ENCODE measurements around the gene FRMD1.

Gene FRMD1

DNA sequence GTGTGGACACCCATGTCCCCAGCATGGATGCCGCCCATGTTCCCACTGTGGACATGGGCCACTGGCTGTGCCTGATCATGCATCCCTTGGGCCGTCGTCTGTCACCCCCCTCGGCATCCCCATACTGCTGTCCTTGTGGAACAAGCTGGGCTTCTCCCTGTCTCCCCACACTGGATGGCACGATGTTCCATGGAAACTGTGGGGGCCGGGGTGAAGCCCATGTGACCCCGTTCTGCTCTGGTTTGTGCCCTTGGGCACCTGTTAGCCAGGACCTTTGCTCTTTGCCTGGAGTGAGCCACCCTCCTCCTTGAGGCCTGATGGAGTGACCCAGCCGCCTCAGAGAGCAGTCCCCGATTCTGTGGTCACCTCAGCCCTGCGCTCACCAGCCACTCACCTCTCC is 7.6 kb upstream of the FRMD1 start:
- TF ChIP-seq EP300 (IDR thresholded peaks at IDR 0.05; ENCODE audit: borderline replicate concordance) = no peak
- no peak for TF ChIP-seq NFIC (IDR thresholded peaks at IDR 0.05)
- no peak for TF ChIP-seq TCF12 (IDR thresholded peaks at IDR 0.05; ENCODE audit: low read depth)
- TF ChIP-seq RAD21 (IDR thresholded peaks at IDR 0.05; ENCODE audit: low read depth) = no peak
- TF ChIP-seq TEAD4 (IDR thresholded peaks at IDR 0.05) = no peak
- TF ChIP-seq EGR1 (IDR thresholded peaks at IDR 0.05) = no peak
- no peak for TF ChIP-seq ZBTB7A (IDR thresholded peaks at IDR 0.05; ENCODE audit: low read depth)
- TF ChIP-seq CREB1 (IDR thresholded peaks at IDR 0.05; ENCODE audit: low read depth) = no peak
- no peak for TF ChIP-seq TAF1 (IDR thresholded peaks at IDR 0.05; ENCODE audit: low read depth)
- TF ChIP-seq USF1 (IDR thresholded peaks at IDR 0.05) = no peak
- TF ChIP-seq CEBPB (IDR thresholded peaks at IDR 0.05) = no peak
- no peak for TF ChIP-seq YY1 (IDR thresholded peaks at IDR 0.05; ENCODE audit: low read depth)
- TF ChIP-seq, protein P1, sequence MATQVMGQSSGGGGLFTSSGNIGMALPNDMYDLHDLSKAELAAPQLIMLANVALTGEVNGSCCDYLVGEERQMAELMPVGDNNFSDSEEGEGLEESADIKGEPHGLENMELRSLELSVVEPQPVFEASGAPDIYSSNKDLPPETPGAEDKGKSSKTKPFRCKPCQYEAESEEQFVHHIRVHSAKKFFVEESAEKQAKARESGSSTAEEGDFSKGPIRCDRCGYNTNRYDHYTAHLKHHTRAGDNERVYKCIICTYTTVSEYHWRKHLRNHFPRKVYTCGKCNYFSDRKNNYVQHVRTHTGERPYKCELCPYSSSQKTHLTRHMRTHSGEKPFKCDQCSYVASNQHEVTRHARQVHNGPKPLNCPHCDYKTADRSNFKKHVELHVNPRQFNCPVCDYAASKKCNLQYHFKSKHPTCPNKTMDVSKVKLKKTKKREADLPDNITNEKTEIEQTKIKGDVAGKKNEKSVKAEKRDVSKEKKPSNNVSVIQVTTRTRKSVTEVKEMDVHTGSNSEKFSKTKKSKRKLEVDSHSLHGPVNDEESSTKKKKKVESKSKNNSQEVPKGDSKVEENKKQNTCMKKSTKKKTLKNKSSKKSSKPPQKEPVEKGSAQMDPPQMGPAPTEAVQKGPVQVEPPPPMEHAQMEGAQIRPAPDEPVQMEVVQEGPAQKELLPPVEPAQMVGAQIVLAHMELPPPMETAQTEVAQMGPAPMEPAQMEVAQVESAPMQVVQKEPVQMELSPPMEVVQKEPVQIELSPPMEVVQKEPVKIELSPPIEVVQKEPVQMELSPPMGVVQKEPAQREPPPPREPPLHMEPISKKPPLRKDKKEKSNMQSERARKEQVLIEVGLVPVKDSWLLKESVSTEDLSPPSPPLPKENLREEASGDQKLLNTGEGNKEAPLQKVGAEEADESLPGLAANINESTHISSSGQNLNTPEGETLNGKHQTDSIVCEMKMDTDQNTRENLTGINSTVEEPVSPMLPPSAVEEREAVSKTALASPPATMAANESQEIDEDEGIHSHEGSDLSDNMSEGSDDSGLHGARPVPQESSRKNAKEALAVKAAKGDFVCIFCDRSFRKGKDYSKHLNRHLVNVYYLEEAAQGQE (IDR thresholded peaks at IDR 0.05; ENCODE audit: low read depth) = no peak
- no peak for TF ChIP-seq FOXM1 (IDR thresholded peaks at IDR 0.05; ENCODE audit: borderline replicate concordance, low read depth)
- TF ChIP-seq, protein P2, sequence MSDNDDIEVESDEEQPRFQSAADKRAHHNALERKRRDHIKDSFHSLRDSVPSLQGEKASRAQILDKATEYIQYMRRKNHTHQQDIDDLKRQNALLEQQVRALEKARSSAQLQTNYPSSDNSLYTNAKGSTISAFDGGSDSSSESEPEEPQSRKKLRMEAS (IDR thresholded peaks at IDR 0.05) = no peak

DNA sequence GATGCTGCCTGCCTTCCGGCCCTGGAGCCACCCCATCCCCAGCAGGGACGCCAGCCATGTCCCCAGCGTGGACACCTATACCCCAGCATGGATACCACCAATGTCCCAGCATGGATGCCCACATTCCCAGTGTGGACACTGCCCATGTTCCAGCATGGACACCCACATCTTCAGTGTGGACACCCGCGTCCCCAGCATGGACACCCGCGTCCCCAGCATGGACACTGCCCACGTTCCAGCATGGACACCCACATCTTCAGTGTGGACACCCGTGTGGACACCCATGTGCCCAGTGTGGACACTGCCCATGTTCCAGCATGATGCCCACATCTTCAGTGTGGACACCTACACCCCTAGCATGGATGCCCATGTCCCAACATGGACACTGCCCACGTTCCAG is 7.1 kb upstream of the FRMD1 start:
- no peak for TF ChIP-seq USF1 (IDR thresholded peaks at IDR 0.05)
- TF ChIP-seq RAD21 (IDR thresholded peaks at IDR 0.05; ENCODE audit: low read depth) = no peak
- no peak for TF ChIP-seq NFIC (IDR thresholded peaks at IDR 0.05)

DNA sequence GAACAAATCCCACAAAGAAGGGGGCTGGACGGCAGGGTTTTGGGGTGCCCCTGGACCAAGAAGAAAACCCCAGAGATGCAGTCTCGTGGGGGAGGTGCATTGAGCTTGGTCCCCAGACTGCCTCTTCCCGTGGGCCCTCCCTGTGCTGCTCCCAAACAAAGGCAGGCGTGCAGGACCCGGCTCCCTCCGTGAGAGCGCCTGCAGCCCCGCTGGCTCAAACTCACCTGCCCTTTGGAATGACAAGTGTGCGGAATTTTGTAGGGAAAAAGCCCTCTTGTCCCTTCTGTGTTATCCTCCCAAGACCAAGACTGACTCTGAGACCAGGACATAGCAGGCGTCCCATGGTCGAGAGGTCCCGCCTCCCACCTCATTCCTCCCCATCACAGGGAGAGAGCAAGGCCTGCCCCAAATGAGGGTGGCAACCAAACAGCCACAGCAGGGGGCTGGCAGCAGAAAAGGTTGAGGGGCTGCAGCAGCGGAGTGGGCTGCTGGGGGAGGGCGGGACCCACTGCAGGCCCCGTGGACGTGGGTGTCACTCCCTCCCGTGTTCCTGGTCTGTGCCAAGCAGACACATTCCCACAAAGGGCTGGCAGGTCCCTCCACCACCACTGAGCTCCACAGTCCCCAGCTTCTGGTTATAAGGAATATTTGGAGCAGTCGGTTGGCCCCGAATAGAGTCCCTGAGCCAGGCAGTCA is 5.6 kb upstream of the FRMD1 start:
- TF ChIP-seq CEBPB (IDR thresholded peaks at IDR 0.05) = no peak
- TF ChIP-seq CREB1 (IDR thresholded peaks at IDR 0.05; ENCODE audit: low read depth) = no peak

GRCh38 chr6:168083514-168083885 is 4.5 kb upstream of the FRMD1 start:
- TF ChIP-seq TCF12 (IDR thresholded peaks at IDR 0.05; ENCODE audit: low read depth) = no peak
- TF ChIP-seq ZBTB7A (IDR thresholded peaks at IDR 0.05; ENCODE audit: low read depth) = no peak
- TF ChIP-seq EGR1 (IDR thresholded peaks at IDR 0.05) = no peak
- TF ChIP-seq, protein P2 (IDR thresholded peaks at IDR 0.05) = no peak
- TF ChIP-seq EP300 (IDR thresholded peaks at IDR 0.05; ENCODE audit: borderline replicate concordance) = no peak
- no peak for TF ChIP-seq FOXM1 (IDR thresholded peaks at IDR 0.05; ENCODE audit: borderline replicate concordance, low read depth)
- TF ChIP-seq TAF1 (IDR thresholded peaks at IDR 0.05; ENCODE audit: low read depth) = no peak
- no peak for TF ChIP-seq NFIC (IDR thresholded peaks at IDR 0.05)
- TF ChIP-seq, protein P1 (IDR thresholded peaks at IDR 0.05; ENCODE audit: low read depth) = no peak
- no peak for TF ChIP-seq YY1 (IDR thresholded peaks at IDR 0.05; ENCODE audit: low read depth)
- TF ChIP-seq CREB1 (IDR thresholded peaks at IDR 0.05; ENCODE audit: low read depth) = no peak
- TF ChIP-seq RAD21 (IDR thresholded peaks at IDR 0.05; ENCODE audit: low read depth) = no peak
- TF ChIP-seq USF1 (IDR thresholded peaks at IDR 0.05) = no peak
- TF ChIP-seq CEBPB (IDR thresholded peaks at IDR 0.05) = no peak
- no peak for TF ChIP-seq TEAD4 (IDR thresholded peaks at IDR 0.05)

GRCh38 chr6:168082860-168083513 is 4.0 kb upstream of the FRMD1 start:
- TF ChIP-seq TAF1 (IDR thresholded peaks at IDR 0.05; ENCODE audit: low read depth) (no peak), EP300 (IDR thresholded peaks at IDR 0.05; ENCODE audit: borderline replicate concordance) (no peak), TEAD4 (IDR thresholded peaks at IDR 0.05) (no peak), FOXM1 (IDR thresholded peaks at IDR 0.05; ENCODE audit: borderline replicate concordance, low read depth) (no peak), CEBPB (IDR thresholded peaks at IDR 0.05) (no peak), NFIC (IDR thresholded peaks at IDR 0.05) (no peak)
- TF ChIP-seq, protein P1 (IDR thresholded peaks at IDR 0.05; ENCODE audit: low read depth) = no peak

All from Ishikawa (cell line).